ENCODE data around the gene DPF3. TPM values are rescaled to one million over a fixed set of nuclear protein-coding genes. Genes with fewer than 3 reads are reported as not detected.

DPF3 gene
- total RNA-seq, 3 donors from 2014 or later = 9.3 to 21.9 (median 10.9) TPM

DNA sequence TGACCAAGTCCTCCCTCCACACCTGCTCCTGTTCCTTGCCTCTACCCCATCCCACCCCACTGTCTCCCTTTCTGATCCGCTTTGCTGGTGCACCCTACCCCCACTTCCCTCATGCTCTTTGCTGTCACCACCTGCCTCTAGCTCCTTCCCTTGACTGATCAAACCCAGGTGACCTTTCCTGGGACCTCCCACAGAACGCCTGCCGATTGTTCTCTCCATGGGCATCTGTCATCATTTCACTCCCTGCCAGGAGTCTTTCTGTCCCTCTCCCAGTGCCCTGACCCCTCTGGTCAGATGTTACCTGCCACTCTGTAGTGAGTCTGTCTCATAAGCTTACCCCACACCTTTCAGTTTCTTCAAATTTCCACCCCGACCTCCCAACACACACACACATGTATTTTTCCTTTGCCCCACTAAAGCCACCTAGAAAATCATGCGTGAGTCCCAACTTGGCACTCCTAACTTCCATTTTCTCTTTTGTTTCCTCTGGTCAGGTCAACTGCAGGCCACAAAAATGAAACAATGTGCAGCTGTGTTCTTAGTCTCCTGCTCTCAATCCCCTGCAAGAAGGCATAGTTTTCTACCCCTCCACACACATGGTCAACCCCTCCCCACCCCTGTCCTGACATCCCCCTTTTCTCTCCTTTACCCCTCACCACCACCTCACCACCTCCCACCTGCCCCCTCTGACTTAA is 229.8 kb downstream of the DPF3 start:
- ATAC-seq (no peak), DNase-seq (no peak)
- no peaks in the 10 kb centered on the region for H3K4me1 ChIP-seq (ENCODE audit: low read depth)
- no peaks in the 10 kb centered on the region for H3K9me3 ChIP-seq
- H3K36me3 ChIP-seq (ENCODE audit: low read depth) = no peaks in the 10 kb centered on the region
- intact Hi-C loops (cut with DNase I, micrococcal nuclease) = no loop called here
- H3K4me3 ChIP-seq = no peak overlapping the region
- no peak for TF ChIP-seq CTCF (IDR thresholded peaks at IDR 0.05)

- TF ChIP-seq CTCF (IDR thresholded peaks at IDR 0.05) = no peak
- Histone ChIP-seq H3K9me3 (no peaks in the 10 kb centered on the region), H3K4me1 (ENCODE audit: low read depth) (no peaks in the 10 kb centered on the region), H3K4me3 (no peak overlapping the region), H3K36me3 (ENCODE audit: low read depth) (no peaks in the 10 kb centered on the region)
- intact Hi-C loops (cut with DNase I, micrococcal nuclease) = no loop called here
- ATAC-seq (no peak), DNase-seq (no peak)
Measured at GRCh38 chr14:72663076-72663487, 230.8 kb downstream of the DPF3 start.

DNA sequence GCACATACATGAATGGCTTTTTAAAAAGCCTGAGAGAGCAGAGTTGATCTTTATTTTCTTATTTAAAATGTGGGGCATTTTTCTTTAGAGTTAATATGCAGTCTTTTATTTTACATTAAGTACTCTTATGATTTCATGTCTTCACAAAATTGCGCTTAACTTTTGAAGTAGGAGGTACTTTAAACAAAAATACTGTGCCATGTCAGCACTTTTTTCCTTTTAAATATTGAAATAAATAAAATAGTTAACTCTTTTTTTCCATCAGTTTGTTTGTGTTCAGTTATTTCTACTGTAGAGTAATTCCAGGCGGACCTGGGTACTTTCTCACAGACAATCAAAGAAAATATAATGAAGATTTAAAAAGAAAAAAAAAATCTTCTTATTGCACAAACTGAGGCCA is 231.7 kb downstream of the DPF3 start:
- TF ChIP-seq CTCF (IDR thresholded peaks at IDR 0.05) = no peak
- no peaks in the 10 kb centered on the region for H3K9me3 ChIP-seq
- no peaks in the 10 kb centered on the region for H3K4me1 ChIP-seq (ENCODE audit: low read depth)
- H3K36me3 ChIP-seq (ENCODE audit: low read depth) = no peaks in the 10 kb centered on the region
- ATAC-seq = no peak
- intact Hi-C loops (cut with DNase I, micrococcal nuclease) = no loop called here
- H3K4me3 ChIP-seq = no peak overlapping the region
- DNase-seq = no peak

DNA sequence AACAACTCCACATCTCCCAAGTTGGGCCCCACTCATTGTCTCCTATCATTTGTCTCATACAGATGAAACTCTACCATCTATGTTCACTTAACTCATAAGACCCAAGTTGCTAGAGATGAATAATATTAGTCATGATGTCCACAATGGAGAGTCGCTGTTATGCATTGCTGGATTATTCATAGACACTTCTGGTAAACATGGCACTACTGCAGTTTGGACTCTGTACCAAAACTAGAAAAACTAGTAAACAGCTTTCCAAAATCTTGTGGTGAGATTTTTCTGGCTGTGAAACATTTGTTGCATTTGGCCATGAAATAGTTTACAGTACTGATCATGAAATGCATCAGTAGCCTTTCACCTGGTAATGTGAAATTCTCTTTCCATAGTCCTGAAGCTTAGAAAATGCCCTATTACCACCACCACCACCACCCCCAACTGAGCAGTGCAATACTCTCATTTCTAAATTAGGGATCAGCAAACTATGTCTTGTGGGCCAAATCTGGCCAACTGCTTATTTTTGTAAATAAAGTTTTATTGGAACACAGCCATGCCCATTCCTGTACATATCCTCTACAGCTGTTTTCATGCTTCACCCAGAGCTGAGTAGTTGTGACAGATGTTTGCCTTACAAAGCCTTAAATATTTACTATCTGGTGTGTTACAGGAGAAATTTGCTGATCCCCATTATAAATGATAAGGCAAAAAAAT is 236.5 kb downstream of the DPF3 start:
- H3K4me3 ChIP-seq = no peak overlapping the region
- no peaks in the 10 kb centered on the region for H3K36me3 ChIP-seq (ENCODE audit: low read depth)
- intact Hi-C loops (cut with DNase I, micrococcal nuclease) = no loop called here
- TF ChIP-seq CTCF (IDR thresholded peaks at IDR 0.05) = no peak
- DNase-seq = no peak
- no peaks in the 10 kb centered on the region for H3K9me3 ChIP-seq
- ATAC-seq = no peak
- H3K4me1 ChIP-seq (ENCODE audit: low read depth) = no peaks in the 10 kb centered on the region

DNA sequence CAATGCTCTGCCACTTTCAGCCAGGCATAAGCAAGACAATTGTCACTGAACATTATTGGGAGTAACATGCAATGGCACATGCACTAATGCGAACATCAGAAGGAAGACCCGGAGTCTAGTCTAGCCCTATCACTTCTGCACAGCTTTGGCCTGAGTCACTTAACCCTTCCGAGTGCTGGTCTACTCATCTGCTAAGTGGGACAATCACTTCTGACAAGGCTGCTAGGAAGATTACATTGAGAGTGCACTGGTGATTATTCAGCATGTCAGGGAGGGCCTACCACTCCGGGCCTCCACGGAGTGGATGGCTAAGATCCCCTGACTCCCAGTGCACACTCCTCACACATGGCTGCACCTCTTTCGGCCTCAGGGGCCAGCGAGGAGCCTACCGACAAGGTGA is 240.9 kb downstream of the DPF3 start:
- no peak overlapping the region for H3K4me3 ChIP-seq
- ATAC-seq (no peak), DNase-seq (no peak)
- H3K36me3 ChIP-seq (ENCODE audit: low read depth) = no peaks in the 10 kb centered on the region
- H3K4me1 ChIP-seq (ENCODE audit: low read depth) = no peaks in the 10 kb centered on the region
- TF ChIP-seq CTCF (IDR thresholded peaks at IDR 0.05) = no peak
- H3K9me3 ChIP-seq = no peaks in the 10 kb centered on the region
- intact Hi-C loops (cut with DNase I, micrococcal nuclease) = no loop called here
